Ishikawa (cell line): ENCODE measurements around the gene CLDN6.

ENCODE experiments used
- CEBPB ChIP-seq: IDR thresholded peaks from 2 replicates; pipeline ENCODE4 v1.6.1; 2012
- CREB1 ChIP-seq: IDR thresholded peaks from 2 replicates; pipeline ENCODE4 v1.6.1; 2012; ENCODE audit warnings: low read depth
- EGR1 ChIP-seq: IDR thresholded peaks from 2 replicates; pipeline ENCODE4 v1.6.1; 2012
- EP300 ChIP-seq: IDR thresholded peaks from 2 replicates; pipeline ENCODE4 v1.6.1; 2012; ENCODE audit warnings: borderline replicate concordance
- FOXM1 ChIP-seq: IDR thresholded peaks from 2 replicates; pipeline ENCODE4 v1.6.1; 2012; ENCODE audit warnings: low read depth, borderline replicate concordance
- MAX ChIP-seq: IDR thresholded peaks from 2 replicates; pipeline ENCODE4 v1.6.1; 2012
- NFIC ChIP-seq: IDR thresholded peaks from 2 replicates; pipeline ENCODE4 v1.6.1; 2012
- RAD21 ChIP-seq: IDR thresholded peaks from 2 replicates; pipeline ENCODE4 v1.6.1; 2012; ENCODE audit warnings: low read depth
- REST ChIP-seq: IDR thresholded peaks from 2 replicates; pipeline ENCODE4 v1.6.1; 2012; ENCODE audit warnings: low read depth, mild to moderate bottlenecking
- TAF1 ChIP-seq: IDR thresholded peaks from 2 replicates; pipeline ENCODE4 v1.6.1; 2012; ENCODE audit warnings: low read depth, mild to moderate bottlenecking
- TCF12 ChIP-seq: IDR thresholded peaks from 2 replicates; pipeline ENCODE4 v1.6.1; 2012; ENCODE audit warnings: low read depth
- TEAD4 ChIP-seq: IDR thresholded peaks from 2 replicates; pipeline ENCODE4 v1.6.1; 2012
- USF1 ChIP-seq: IDR thresholded peaks from 2 replicates; pipeline ENCODE4 v1.6.1; 2012
- YY1 ChIP-seq: IDR thresholded peaks from 2 replicates; pipeline ENCODE4 v1.6.1; 2012; ENCODE audit warnings: low read depth
- ZBTB7A ChIP-seq: IDR thresholded peaks from 2 replicates; pipeline ENCODE4 v1.6.1; 2012; ENCODE audit warnings: low read depth

The CLDN6 gene

GRCh38 chr16:3027983-3028715 is 10.2 kb upstream of the CLDN6 start:
- no peak for TF ChIP-seq ZBTB7A
- TF ChIP-seq EP300: no peak
- TF ChIP-seq RAD21: peak; percentile 69
- TF ChIP-seq TAF1: no peak
- TF ChIP-seq CEBPB: no peak
- TF ChIP-seq MAX: peak; percentile 73; the same call in 1 of the 2 replicates
- TF ChIP-seq TCF12: peak; percentile 26; the same call in 1 of the 2 replicates

- TF ChIP-seq USF1: no peak
- TF ChIP-seq MAX: no peak
- TF ChIP-seq FOXM1: no peak
- TF ChIP-seq RAD21: no peak
- TF ChIP-seq TAF1: no peak
- no peak for TF ChIP-seq ZBTB7A
- TF ChIP-seq YY1: no peak
- TF ChIP-seq EP300: no peak
- no peak for TF ChIP-seq TEAD4
- no peak for TF ChIP-seq CREB1
- no peak for TF ChIP-seq EGR1
- TF ChIP-seq TCF12: no peak
- TF ChIP-seq CEBPB: no peak
- TF ChIP-seq REST: no peak
- TF ChIP-seq NFIC: no peak
These were observed 9.5 kb upstream of the CLDN6 start for GRCh38 chr16:3027489-3027795.

- TF ChIP-seq TCF12: no peak
- no peak for TF ChIP-seq ZBTB7A
- TF ChIP-seq CREB1: no peak
- TF ChIP-seq TEAD4: no peak
- no peak for TF ChIP-seq YY1
- no peak for TF ChIP-seq TAF1
- no peak for TF ChIP-seq FOXM1
- no peak for TF ChIP-seq USF1
- no peak for TF ChIP-seq REST
- no peak for TF ChIP-seq EP300
- no peak for TF ChIP-seq CEBPB
- no peak for TF ChIP-seq NFIC
- no peak for TF ChIP-seq RAD21
- TF ChIP-seq EGR1: no peak
- TF ChIP-seq MAX: no peak
These were observed 8.9 kb upstream of the CLDN6 start for GRCh38 chr16:3026609-3027488.

GRCh38 chr16:3026003-3026378 is 8.0 kb upstream of the CLDN6 start:
- TF ChIP-seq TEAD4 (no peak), USF1 (no peak), NFIC (no peak), ZBTB7A (no peak), RAD21 (no peak), CREB1 (no peak), EP300 (no peak), EGR1 (no peak), TAF1 (no peak), FOXM1 (no peak), MAX (no peak), REST (no peak), TCF12 (no peak), YY1 (no peak), CEBPB (no peak)
